DMS79 (cell line): ENCODE data around the gene PSMC4.

Source experiments
- DNase-seq: peaks from one replicate; lab custom pipeline; 2025; lab: John Stamatoyannopoulos, UW

The PSMC4 gene

DNA sequence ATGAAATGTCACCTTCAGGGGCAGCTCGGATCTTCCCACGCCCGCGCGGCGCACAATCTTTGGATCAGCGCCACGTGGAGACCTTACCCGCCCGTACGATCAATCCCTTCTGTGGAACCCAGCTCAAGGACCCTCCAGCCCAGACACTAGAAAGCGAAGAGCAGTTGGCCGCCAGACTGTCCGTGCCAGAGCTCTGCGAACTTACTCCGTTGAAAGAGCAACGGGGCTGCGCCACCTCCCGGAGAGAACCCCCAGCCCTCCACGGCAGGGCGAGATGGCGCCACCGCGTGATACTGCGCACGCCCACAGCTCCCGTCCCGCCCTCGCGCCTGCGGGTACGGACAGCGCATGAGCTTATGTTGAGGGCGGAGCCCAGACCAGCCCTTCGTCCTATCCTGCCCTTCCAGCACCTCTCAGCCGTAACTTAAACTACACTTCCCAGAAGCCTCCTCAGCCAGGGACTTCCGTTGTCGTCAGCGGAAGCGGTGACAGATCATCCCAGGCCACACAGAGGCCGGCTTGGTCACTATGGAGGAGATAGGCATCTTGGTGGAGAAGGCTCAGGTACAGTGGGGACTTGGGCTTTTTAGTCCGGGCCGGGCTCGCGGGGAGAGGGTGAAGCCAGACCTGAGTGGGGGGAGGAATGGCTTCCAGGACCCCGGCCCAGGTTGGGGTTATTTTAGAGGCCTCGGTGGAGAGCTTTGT lies at the start of gene PSMC4:
Gene PSMC4, plus strand, starts transcription at position 491 of the 705 bp plus-strand sequence. Its CDS starts 38 bp downstream, at position 529.
- peak; percentile 99 for DNase-seq

DNA sequence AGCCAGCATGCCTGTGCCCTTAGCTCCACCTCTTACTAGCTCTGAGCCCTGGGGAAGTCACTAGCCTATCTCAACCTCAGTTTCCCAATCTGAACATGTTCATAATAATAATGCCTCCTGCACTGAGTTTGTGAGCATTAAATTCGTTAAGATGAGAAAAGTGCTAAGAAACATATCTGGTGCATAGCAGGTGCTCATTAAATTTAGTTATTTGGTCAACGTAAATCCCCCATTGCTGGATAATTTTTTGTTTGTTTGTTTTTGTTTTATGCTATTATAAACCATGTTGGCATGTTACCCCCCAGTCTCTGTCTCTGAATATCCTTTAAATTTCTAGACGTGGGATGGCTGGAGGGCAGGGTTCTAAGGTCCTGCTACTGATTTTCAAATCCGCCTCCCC lies 47.1 kb upstream of the PSMC4 start:
- no peak for DNase-seq

DNA sequence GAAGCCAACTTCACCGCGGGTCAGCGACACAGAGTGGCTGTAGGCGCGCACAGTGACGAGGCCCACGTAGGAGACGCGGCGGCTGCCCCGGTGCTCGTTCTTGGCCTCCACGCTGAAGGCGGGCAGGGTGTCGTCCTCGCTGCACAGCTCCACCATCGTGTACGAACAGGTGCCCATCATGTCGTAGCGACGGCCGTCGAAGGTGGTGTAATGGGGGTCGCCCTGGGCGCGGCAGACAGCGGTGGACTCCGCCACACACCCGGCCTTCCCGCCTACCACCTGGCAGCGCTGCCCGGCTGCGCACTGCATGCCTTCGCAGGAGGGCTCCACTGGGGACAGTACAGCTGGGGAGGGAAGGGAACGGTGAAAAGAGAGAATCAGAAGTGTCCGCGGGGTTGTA lies 46.6 kb upstream of the PSMC4 start:
- no peak for DNase-seq

DNA sequence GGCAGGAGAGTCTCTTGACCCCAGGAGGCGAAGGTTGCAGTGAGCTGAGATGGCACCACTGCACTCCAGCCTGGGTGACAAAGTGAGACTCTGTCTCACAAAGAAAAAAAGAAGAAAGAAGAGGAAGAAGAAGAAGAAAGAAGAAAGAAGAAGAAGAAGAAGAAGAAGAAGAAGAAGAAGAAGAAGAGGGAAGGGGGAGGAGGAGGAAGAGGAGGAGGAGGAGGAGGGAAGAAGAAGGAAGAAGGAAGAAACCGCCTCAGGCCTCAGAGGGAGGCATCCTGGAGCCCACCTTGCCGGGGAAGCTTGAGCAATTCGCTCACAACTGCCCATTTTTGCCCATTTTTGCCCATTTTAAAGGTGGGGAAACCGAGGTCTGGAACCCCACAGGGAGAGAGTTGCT lies 46.0 kb upstream of the PSMC4 start:
- no peak for DNase-seq

DNA sequence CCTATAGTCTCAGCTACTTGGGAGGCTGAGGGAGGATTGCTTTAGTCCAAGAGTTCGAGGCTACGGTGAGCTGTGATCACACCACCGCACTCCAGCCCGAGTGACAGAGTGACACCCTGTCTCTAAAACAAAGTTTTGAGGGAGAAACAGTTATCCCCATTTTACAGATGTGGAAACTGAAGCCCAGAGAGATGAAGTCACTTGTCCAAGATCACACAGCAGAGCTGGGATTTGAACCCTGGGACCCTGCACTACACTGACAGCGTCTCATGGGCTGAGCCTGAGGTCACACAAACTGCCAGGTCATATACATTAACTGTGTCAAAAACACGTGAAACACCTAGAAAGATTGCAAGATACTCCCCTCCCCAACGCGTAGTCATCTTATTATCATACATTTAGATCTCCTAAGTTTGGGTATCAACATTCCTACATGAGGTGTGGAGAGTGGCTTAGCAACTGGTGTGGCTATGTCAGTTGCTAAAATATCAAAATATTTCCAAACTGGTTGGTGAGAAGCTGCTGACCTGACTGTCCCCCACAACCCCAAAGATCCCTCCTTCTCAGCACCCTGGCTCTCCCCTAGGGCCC lies 44.7 kb upstream of the PSMC4 start:
- no peak for DNase-seq

DNA sequence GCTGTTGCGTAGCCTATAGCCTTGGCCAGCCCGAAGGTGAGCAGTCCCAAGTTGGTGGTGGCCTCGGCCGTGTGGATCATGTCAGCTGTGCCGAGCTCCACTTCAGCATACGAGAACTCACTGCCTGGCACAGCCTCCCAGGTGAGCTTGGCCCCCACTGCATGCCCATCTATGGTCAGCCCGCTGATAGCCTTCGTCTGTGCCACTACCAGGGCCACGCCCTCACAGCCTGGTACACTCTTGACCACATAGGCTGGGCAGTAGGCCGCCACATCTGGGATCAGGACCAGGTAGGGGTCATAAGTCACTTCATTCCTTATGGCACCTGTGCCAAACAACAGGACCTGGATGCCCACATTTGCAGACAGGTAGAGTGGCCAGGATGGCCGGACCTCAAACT lies 43.9 kb upstream of the PSMC4 start:
- no peak for DNase-seq

DNA sequence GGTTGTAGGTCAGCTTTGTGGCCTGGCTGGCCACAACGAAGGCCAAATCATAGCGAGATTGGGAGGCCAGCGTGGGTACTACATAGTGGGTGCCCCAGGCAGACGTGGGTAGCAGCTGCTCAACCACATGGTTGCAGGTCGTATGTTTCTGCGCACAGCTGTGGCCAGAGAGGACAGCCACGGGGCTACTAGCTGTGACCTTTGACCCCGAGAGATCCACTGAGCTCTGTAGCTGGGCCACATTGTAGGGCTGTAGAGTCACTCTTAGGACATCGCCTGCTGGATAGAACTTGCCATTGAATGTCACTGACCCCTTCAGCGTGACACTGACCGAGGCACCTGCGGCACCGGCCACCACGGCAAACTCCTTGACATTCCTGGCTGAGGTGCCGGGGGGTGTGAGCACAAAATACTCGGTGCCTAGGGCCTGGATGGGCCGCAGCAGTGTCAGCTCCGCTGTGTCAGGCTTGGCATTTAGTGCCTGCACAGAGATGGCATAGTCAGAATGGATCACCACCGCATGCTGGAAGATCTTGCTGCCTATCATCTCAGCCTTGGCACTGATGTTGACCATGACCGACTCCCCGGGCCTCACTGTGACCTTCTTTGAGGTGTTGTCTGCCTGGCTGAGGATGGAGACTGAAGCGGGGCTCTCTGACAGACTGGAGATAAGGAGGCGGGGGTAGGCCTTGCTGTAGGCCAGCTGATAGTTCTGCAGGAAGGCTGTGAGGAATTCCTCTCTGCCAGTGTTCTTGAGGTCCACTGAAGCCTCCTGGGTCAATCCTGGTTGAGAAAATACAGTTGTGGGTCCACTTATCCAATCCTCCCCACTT lies 43.2 kb upstream of the PSMC4 start:
- DNase-seq: no peak

DNA sequence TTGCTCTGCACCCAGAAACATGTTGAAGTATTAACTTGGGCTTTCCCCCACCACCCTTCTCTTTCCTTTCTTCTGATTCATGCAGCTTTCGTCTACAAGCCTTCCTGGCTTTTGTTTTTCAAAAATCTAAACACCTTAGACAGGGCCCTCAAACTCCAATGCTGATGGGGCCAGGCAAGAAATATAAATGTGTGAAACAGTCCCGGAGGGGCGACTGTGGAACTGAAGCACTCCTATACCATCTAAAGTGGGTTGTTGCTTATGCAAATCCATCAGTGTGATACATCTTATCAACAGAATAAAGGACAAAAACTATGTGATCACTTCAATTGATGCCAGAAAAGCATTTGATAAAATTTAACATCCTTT lies 42.6 kb upstream of the PSMC4 start:
- no peak for DNase-seq

DNA sequence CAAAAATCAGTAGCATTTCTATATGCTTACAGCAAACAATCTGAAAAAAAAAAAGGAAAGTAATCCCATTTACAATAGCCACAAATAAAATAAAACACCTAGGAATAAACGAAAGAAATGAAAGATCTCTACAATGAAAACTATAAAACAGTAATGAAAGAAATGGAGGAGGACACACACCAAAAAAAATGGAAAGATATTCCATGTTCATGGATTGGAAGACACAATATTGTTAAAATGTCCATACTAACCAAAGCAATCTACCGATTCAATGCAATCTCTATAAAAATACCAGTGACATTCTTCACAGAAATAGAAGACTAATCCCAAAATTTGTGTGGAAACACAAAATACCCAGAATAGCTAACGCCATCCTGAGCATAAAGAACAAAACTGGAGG lies 41.2 kb upstream of the PSMC4 start:
- DNase-seq: no peak

DNA sequence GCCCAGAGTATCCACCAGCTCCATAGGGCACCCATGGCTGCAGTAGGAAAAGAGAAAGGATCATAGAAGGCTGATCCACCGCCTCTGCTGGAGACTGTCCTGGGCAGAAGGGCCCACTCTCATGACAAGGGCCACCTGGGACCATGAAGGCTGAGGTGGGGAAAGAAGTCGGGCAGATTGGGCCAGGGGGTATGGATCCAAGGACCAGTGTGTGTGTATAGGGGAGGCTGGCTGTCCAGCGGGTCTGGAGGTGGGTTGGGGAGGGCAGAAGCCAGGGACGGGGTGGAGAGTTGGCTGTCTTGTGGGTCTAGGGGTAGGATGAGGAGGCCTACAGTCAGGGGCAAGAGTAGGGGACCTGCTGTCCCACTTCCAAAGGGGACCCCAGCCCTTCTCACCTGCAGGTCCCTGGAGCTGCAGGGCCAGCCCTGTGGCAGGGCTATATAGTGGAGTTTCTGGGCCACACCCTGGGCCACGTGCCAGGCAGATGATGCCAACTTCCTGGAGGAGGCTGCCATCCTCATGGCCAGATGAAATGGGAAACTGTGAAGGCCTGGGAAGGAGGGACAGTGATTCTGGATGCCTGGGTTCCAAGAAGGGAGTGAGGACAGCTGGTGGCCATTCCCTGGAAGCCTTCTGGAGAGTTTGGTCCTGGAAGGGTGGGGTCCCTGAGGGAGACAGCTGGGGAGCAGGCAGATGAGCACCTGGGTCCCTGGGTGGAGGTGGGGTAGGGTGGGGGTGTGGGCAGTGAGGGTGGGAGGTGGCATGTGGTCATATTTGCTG lies 36.2 kb upstream of the PSMC4 start, which contains the start of gene FCGBP:
Gene FCGBP, minus strand, starts transcription at position 51 of the 780 bp plus-strand sequence.
- no peak for DNase-seq

DNA sequence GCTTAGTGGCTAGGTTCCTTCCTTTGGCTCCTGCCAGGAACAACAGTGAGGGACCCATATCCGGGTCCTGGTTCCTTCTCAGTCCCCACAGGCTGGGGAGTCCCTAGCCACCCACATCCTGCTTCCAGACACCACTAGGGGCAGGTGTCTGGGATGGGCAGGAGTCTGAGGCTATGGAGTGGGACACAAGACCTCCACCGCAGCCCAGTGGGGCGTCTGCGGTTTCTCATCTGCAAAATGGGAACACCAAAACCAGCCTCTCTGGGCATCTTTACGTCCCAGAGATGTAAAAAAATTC lies 35.7 kb upstream of the PSMC4 start:
- DNase-seq: no peak

DNA sequence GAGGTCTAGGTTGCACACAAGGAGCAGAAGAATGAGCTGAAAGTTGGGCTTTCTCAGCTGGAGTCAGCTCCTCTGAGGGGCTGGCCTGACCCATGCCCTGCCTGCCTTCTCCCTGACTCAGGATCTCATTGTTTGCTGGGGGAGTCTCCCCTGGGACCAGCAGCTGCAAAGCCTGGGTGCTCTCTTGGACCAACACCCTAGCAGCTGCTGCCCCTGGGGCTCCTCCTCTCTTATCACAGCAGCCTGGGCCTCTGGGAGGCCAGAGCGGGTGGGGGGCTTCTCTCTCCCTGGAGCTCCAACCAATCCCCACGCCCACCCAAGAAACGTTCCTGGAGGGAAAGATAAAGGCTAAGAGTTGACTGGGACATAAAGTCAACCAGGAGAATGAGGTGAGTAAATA lies 34.9 kb upstream of the PSMC4 start:
- DNase-seq: no peak

DNA sequence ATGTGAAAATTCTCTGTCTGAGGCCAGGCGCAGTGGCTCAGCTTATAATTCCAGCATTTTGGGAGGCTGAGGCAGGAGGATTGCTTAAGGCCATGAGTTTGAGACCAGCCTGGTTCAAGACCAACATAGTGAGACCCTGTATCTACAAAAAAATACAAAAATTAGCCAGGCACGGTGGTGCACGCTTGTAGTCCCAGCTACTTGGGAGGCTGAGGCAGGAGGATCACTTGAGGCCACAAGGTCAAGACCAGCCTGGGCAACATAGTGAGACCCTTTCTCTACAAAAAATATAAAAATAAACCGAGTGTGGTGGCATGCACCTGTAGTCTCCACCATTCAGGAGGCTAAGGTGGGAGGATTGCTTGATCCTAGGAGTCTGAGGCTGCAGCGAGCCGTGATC lies 34.3 kb upstream of the PSMC4 start:
- no peak for DNase-seq

DNA sequence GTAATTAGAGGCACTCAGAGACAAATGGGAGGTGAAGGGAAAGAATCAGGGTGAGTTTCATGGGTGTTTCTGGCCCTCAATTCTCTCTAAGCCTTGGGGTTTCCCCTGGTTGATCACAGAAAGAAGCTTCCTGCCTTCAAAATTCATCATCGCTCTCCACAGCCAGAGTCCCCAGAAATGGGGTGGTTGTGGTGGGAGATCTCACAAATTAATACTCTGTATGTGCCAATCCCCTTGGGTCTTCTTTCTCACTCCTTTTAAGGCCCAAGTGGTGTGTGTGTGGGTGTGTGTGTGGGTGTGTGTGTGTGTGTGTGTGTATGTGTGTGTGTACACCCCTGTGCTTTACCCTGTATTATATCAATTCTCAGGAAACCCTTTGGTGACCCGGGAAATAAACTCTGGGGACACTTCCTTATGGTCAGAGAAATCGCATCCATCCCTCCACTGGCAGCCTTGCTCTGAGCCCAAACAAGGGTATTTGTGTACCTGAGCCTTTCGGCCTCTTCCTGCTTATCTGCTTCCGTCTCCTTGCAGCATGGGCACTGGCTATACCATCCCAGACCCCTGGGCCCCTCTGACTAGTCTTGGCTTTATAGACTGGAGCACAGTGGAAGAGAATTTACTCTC lies 33.8 kb upstream of the PSMC4 start:
- DNase-seq: no peak

DNA sequence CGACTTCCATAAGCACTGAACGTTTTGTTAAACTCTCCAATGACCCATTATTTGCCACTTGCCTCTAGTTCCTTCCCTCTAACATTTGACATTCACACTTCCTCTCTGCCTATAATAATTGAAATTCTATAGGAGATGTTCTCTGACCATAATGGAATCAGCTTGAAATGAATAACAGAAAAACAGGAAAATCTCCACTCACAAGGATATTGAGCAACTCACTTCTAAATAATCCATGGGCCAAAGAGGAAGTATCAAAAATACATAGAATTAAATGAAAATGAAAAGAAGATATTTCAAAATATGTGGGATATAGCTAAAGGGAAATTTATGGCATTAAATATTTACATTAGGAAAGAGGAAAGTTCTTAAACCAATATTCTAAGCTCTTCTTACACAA lies 33.2 kb upstream of the PSMC4 start:
- no peak for DNase-seq

DNA sequence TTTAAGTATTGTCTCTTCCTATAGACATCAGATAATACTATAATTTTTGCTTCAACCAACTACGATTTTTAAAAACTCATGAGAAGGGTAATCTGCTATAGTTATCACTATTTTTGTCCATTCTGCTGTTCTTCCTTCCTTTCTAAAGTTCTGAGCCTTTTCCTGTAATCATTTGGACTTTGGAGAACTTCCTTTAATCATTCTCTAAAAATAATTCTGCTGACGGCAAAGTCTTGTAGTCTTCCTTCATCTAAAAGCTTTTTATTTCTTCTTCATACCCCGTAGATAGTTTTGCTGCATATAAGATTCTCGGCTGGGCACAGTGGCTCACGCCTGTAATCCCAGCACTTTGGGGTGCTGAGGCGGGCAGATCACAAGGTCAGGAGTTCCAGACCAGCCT lies 31.4 kb upstream of the PSMC4 start:
- DNase-seq: no peak

DNA sequence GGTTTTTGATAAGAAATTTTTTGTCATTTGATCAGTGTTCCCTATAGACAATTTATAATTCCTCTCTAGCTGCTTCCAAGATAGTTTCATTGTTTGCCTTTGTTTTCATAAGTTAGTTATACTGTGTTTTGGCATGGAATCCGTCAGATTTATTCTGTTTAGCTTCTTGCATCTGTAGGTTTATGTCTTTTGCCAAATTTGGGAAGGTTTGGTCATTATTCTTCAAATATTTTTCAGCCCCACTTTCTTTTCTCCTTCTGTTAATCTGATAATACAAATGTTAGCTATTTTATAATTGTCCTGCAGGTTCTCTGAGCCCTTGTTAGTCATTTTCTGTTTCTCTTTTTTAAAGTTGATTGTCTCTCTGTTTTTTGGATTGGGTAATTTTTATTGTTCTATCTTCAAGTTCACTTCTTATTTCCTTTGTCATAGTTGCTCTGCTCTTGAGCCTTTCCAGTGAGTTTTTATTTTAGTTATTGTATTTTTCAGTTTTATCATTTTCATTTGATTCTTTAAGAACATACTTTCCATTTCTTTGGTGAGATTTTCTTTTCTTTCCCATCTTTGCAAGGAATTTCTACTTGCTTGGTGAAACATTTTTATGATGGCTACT lies 30.6 kb upstream of the PSMC4 start:
- DNase-seq: no peak

DNA sequence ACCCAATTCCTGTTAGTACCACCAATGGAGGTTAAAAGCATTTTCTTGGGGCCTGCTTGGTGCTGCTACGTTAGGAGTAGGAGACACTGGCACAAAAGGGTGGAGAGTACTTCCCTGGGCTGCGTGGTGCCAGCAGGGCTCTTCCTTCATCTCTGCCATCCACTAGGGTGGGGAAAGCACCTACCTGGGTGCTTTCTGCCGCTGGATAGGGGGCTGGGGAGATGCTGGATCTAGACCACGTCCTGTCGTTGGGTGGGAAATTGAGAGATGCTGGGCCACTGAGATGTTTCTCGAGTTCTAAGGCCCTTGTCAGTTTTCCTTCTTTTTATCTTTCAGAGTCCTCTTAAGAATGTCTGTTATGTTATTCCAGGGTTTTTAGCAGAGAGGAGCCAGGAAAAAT lies 29.8 kb upstream of the PSMC4 start:
- no peak for DNase-seq

DNA sequence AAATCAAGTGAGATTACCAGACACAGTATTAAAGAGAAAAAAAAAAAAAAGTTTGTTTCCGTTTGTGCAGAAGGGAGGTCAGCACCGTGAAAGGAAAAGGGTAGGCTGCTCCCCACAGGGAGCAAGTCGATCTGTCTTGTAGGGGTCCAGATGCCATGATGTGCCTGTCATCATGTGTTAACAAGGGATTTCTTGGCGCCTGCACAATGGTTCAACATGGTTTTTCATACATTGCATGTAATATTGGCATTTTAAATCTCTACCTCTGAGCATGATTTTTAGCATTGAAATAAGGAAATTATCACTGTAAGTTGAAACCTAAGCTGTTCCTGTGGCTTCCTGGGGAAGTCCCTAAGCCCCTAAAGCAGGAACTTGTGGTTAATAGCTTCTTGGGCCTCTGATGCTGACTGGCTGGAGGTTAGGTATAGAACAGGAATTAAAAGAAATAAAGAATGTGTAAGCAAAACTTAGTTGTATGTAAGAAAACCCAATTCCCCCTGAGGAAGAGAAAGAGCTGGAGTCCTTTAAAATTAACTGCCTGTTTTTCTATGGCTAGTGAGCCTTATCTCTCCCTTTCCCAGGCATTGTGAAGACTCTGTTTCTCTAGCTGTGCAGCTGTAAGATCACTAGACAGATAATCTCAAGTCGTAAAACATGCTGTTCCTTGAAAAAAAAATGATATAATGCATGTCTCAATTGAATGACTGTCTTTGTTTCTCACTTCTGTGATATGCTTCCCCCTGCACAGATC lies 29.2 kb upstream of the PSMC4 start:
- DNase-seq: no peak

DNA sequence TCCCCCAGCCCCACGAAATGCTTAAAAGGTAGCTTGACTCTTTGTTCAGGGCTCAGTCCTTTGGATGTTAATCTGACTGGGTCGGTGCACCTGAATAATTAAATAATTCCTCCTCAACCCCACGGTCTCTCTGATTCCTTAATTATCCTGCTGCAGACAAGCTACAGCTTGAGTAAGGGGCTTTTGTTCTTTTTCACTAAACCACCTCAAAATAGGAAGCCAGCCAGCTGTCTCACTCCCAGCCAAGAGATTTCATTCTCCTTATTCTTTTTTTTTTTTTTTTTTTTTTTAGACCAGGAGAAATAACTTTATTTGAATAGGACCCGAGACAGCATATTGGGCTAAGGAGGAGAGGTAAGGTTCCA lies 28.6 kb upstream of the PSMC4 start:
- no peak for DNase-seq

DNA sequence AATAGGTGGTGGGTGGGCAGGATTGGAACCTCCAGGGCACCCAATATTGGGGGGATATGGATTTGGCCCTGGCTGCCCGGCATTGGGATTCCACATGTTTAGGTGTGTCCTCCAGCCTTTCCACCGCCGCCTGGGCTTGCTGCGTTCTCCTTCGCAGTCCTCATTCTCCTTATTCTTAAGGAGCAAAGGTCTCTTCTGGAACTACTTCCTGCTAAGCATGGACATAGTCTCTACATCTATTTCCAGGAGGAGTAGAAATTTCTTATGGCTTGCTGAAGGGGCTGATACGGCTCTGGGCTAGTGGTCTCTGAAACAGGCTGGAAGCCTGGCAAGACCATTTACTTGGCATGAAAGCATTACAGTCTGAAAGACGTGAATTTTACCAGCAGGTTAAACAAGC lies 27.4 kb upstream of the PSMC4 start:
- DNase-seq: no peak
